Neuronal stem cell (in vitro differentiated cells): Measurements from ENCODE around the gene GPR15LG.

Source experiments
- DNase-seq: peaks from one replicate; pipeline ENCODE4 v3.0.0-alpha.2; 2013; ENCODE audit warnings: low spot score
- H2AFZ ChIP-seq: one replicate; pipeline ENCODE4 v1.6.1; 2013; ENCODE audit warnings: mild to moderate bottlenecking, low read length, inconsistent platforms
- H2AK5ac ChIP-seq: 2 replicates; pipeline ENCODE4 v1.6.1; 2013; ENCODE audit warnings: low read depth, mild to moderate bottlenecking, inconsistent platforms, low read length, moderate library complexity, mixed read lengths
- H2BK120ac ChIP-seq: 2 replicates; pipeline ENCODE4 v1.6.1; 2013; ENCODE audit warnings: low read depth, mild to moderate bottlenecking, inconsistent platforms, low read length, moderate library complexity, mixed read lengths
- H2BK12ac ChIP-seq: one replicate; pipeline ENCODE4 v1.6.1; 2013; ENCODE audit warnings: low read length, inconsistent platforms
- H2BK15ac ChIP-seq: 2 replicates; pipeline ENCODE4 v1.6.1; 2013; ENCODE audit warnings: mild to moderate bottlenecking, low read length, inconsistent platforms, mixed read lengths
- H2BK5ac ChIP-seq: one replicate; pipeline ENCODE4 v1.6.1; 2013; ENCODE audit warnings: inconsistent platforms, mild to moderate bottlenecking, low read length, moderate library complexity
- H3K14ac ChIP-seq: one replicate; pipeline ENCODE4 v1.6.1; 2013; ENCODE audit warnings: low read length, inconsistent platforms
- H3K18ac ChIP-seq: 2 replicates; pipeline ENCODE4 v1.6.1; 2013; ENCODE audit warnings: low read length, inconsistent platforms
- H3K23ac ChIP-seq: 2 replicates; pipeline ENCODE4 v1.6.1; 2013; ENCODE audit warnings: low read depth, mild to moderate bottlenecking, mixed read lengths, low read length, inconsistent platforms; ENCODE audit not compliant: poor library complexity
- H3K27ac ChIP-seq: replicated peaks from 3 replicates; pipeline ENCODE4 v1.5.1; 2013; ENCODE audit warnings: low read length, inconsistent platforms
- H3K27me3 ChIP-seq, 3 experiments: 2 replicates each; pipeline ENCODE4 v1.6.1; 2013; ENCODE audit warnings: low read length in 3 of 3, mild to moderate bottlenecking in 2 of 3, inconsistent platforms in 1 of 3, low read depth in 1 of 3, mixed read lengths in 1 of 3, moderate library complexity in 1 of 3; ENCODE audit not compliant: control insufficient read depth in 3 of 3, insufficient read depth in 3 of 3
- H3K36me3 ChIP-seq, 2 donors: replicated peaks in 1 of 2; 2 replicates each; pipeline ENCODE4 v1.6.1; 2013; ENCODE audit warnings: low read length in 2 of 2; ENCODE audit not compliant: control insufficient read depth in 2 of 2, insufficient read depth in 2 of 2
- H3K4ac ChIP-seq: 2 replicates; pipeline ENCODE4 v1.6.1; 2013; ENCODE audit warnings: inconsistent platforms, mild to moderate bottlenecking, low read length, moderate library complexity
- H3K4me1 ChIP-seq, 2 donors: 1 replicate in 1 of 2; 2 replicates in 1 of 2; pipeline ENCODE4 v1.6.1; 2013; ENCODE audit warnings: low read length in 2 of 2, low read depth in 1 of 2; ENCODE audit not compliant: control insufficient read depth in 2 of 2, insufficient read depth in 1 of 2
- H3K4me2 ChIP-seq: one replicate; pipeline ENCODE4 v1.6.1; 2013; ENCODE audit warnings: mild to moderate bottlenecking, low read length, inconsistent platforms; ENCODE audit not compliant: insufficient read depth, poor library complexity, severe bottlenecking
- H3K4me3 ChIP-seq, 2 donors: 2 replicates each; pipeline ENCODE4 v1.5.1; 2013; ENCODE audit warnings: low read length in 2 of 2, mild to moderate bottlenecking in 2 of 2, inconsistent platforms in 1 of 2, moderate library complexity in 1 of 2
- H3K79me1 ChIP-seq: one replicate; pipeline ENCODE4 v1.6.1; 2013; ENCODE audit warnings: low read depth, mild to moderate bottlenecking, inconsistent platforms, low read length, moderate library complexity
- H3K9ac ChIP-seq: one replicate; pipeline ENCODE4 v1.6.1; 2013; ENCODE audit warnings: mild to moderate bottlenecking, low read depth, low read length, inconsistent platforms; ENCODE audit not compliant: poor library complexity
- H3K9me3 ChIP-seq, 2 donors: replicated peaks in 1 of 2; 2 replicates each; pipeline versions ENCODE3 to v1.6.1; 2013; ENCODE audit warnings: low read length in 2 of 2, mild to moderate bottlenecking in 2 of 2, inconsistent platforms in 1 of 2, low read depth in 1 of 2, mixed read lengths in 1 of 2, moderate library complexity in 1 of 2; ENCODE audit not compliant: control insufficient read depth in 2 of 2, insufficient read depth in 1 of 2
- H4K8ac ChIP-seq: one replicate; pipeline ENCODE4 v1.6.1; 2013; ENCODE audit warnings: low read depth, mild to moderate bottlenecking, inconsistent platforms, low read length, moderate library complexity
- H4K91ac ChIP-seq: one replicate; pipeline ENCODE4 v1.6.1; 2013; ENCODE audit warnings: low read length, low read depth, mild to moderate bottlenecking, inconsistent platforms; ENCODE audit not compliant: poor library complexity
- WGBS, 2 donors: extraction: QIAGEN DNeasy Blood & Tissue Kit; methylation state at CpG; one replicate each; pipeline ENCODE4 v1.1.7; 2013; ENCODE audit warnings: missing lambda C conversion rate in 2 of 2, mixed read lengths in 1 of 2; ENCODE audit not compliant: insufficient read length in 2 of 2, insufficient replicate concordance in 1 of 2; ENCODE audit errors: extremely low coverage in 2 of 2; 5-methylcytosine and 5-hydroxymethylcytosine counted together

Gene GPR15LG

DNA sequence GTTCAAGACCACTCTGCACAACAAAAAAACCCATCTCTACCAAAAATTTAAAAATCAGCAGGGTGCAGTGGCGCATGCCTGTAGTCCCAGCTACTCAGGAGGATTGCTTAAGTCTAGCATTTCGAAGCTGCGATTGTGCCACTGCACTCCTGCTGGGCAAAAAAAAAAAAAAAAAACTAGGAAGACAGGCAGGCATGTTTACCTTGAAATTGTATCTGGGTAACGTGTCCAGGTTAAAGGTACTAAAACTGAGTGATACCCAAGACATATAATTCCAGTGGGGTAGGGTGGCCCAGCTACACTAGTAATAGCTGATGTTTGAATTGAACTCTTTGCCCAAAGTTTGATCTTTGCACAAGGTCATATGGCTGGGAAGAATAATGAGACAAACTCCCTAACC is 18.1 kb upstream of the GPR15LG start:
- no peak overlapping the region for H3K4me3 ChIP-seq
- H3K4me2 ChIP-seq: no peak overlapping the region
- H3K9me3 ChIP-seq: no peaks in the 10 kb centered on the region
- no peak overlapping the region for H3K4ac ChIP-seq
- H3K36me3 ChIP-seq: peaks cover 9 to 46% of the 10 kb centered on the region in 2 donors
- H3K79me1 ChIP-seq: peaks cover 2% of the 10 kb centered on the region
- H2BK15ac ChIP-seq: no peak overlapping the region
- H3K23ac ChIP-seq: no peak overlapping the region
- H4K8ac ChIP-seq: no peak overlapping the region
- H3K14ac ChIP-seq: no peak overlapping the region
- H3K18ac ChIP-seq: no peak overlapping the region
- no peak overlapping the region for H3K9ac ChIP-seq
- H4K91ac ChIP-seq: no peak overlapping the region
- no peak overlapping the region for H2BK12ac ChIP-seq
- H2AK5ac ChIP-seq: no peak overlapping the region
- no peak overlapping the region for H2BK5ac ChIP-seq
- no CpG with 5 or more reads among the region's 4 CpGs for WGBS, 2 donors
- H2AFZ ChIP-seq: no peak overlapping the region
- H3K27ac ChIP-seq: no peak overlapping the region
- no peak for DNase-seq
- peaks cover 0 to 2% of the 10 kb centered on the region in 2 donors for H3K4me1 ChIP-seq
- no peaks in the 10 kb centered on the region for H3K27me3 ChIP-seq
- H2BK120ac ChIP-seq: no peak overlapping the region

DNA sequence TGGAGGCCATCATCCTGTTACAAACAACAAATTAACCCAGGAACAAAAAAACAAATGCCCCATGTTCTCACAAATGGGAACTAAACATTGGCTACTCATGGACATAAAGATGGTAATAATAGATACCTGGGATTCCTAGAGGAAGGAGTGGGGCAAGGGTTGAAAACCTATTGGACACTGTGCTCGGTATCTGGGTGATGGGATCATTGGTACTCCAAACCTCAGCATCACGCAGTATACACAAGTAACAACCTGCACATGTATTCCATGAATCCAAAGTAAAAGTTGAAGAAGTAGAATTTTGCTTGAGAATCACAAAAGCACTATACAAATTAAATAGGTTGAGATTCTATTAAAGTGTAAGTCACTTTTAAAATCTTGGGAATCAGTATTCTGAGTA is 17.6 kb upstream of the GPR15LG start:
- Histone ChIP-seq H2BK120ac (no peak overlapping the region), H3K4me3 (no peak overlapping the region), H4K91ac (no peak overlapping the region), H2BK15ac (no peak overlapping the region), H3K9me3 (no peaks in the 10 kb centered on the region), H3K4me1 (peaks cover 0 to 2% of the 10 kb centered on the region in 2 donors), H3K23ac (no peak overlapping the region), H3K27me3 (no peaks in the 10 kb centered on the region), H3K4me2 (no peak overlapping the region), H2AK5ac (no peak overlapping the region), H3K79me1 (peaks cover 2% of the 10 kb centered on the region), H2AFZ (no peak overlapping the region), H4K8ac (no peak overlapping the region), H3K14ac (no peak overlapping the region), H2BK12ac (no peak overlapping the region), H3K9ac (no peak overlapping the region), H3K18ac (no peak overlapping the region), H2BK5ac (no peak overlapping the region), H3K4ac (no peak overlapping the region), H3K36me3 (peaks cover 5 to 41% of the 10 kb centered on the region in 2 donors), H3K27ac (no peak overlapping the region)
- WGBS, 2 donors: no CpG with 5 or more reads among the region's 2 CpGs
- DNase-seq: no peak

DNA sequence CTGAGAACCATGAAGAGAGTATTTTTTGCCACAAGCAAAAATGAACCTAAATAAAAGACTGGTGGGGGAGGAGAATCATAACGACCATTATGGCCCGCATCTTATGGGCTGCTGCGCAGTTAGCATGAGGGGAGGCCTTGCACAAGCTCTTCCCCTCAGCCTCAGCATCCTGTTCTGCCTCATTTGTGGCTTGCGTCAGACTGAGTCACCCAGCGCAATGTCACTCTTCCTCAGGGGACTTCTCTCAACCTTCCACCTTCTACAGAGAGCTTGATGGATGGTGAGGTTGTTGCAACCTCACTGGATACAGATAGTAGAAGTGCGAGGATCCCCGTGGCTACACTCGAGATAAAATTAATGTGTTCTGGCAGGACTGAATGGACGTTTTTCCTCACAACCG is 16.8 kb upstream of the GPR15LG start:
- H3K14ac ChIP-seq: no peak overlapping the region
- H4K8ac ChIP-seq: no peak overlapping the region
- peaks cover 0 to 2% of the 10 kb centered on the region in 2 donors for H3K4me1 ChIP-seq
- peaks cover 2% of the 10 kb centered on the region for H3K79me1 ChIP-seq
- no peak overlapping the region for H3K4ac ChIP-seq
- no peak overlapping the region for H3K9ac ChIP-seq
- peaks cover 4 to 34% of the 10 kb centered on the region in 2 donors for H3K36me3 ChIP-seq
- no peak overlapping the region for H2BK12ac ChIP-seq
- H2BK15ac ChIP-seq: no peak overlapping the region
- no peak overlapping the region for H3K18ac ChIP-seq
- H2AFZ ChIP-seq: no peak overlapping the region
- no peak overlapping the region for H2BK120ac ChIP-seq
- no peak overlapping the region for H4K91ac ChIP-seq
- WGBS, 2 donors: no CpG with 5 or more reads among the region's 10 CpGs
- no peak overlapping the region for H3K4me2 ChIP-seq
- no peak for DNase-seq
- no peak overlapping the region for H3K27ac ChIP-seq
- no peak overlapping the region for H3K23ac ChIP-seq
- H2BK5ac ChIP-seq: no peak overlapping the region
- no peaks in the 10 kb centered on the region for H3K9me3 ChIP-seq
- H3K27me3 ChIP-seq: no peaks in the 10 kb centered on the region
- no peak overlapping the region for H3K4me3 ChIP-seq
- H2AK5ac ChIP-seq: no peak overlapping the region

DNA sequence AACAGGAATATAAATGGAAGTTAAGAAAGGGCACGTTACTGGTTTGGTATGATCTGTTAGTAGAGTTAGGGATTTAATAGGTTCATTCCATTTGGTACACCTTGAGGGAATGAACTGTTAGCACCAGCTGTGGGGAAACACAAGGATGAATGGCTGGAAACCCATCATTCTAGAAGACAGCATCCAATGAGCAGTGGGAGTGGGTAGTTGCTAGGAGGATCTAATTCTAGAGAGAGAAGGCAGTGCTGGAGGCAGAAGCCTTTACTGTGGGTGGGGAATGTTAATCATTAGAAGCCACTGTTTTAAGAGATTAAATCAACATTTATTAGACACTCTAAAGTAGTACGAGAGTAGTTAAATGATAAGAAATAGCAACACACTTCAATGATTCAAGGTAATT is 15.5 kb upstream of the GPR15LG start:
- Histone ChIP-seq H3K9me3 (no peaks in the 10 kb centered on the region), H2AFZ (no peak overlapping the region), H4K8ac (no peak overlapping the region), H3K23ac (no peak overlapping the region), H3K36me3 (peaks cover 4 to 21% of the 10 kb centered on the region in 2 donors), H3K9ac (no peak overlapping the region), H3K14ac (no peak overlapping the region), H3K4me1 (peaks cover 0 to 2% of the 10 kb centered on the region in 2 donors), H3K4me3 (no peak overlapping the region), H4K91ac (no peak overlapping the region), H3K79me1 (peaks cover 2% of the 10 kb centered on the region), H3K4ac (no peak overlapping the region), H2AK5ac (no peak overlapping the region), H2BK15ac (no peak overlapping the region), H3K18ac (no peak overlapping the region), H3K4me2 (no peak overlapping the region), H3K27ac (no peak overlapping the region), H2BK5ac (no peak overlapping the region), H2BK120ac (no peak overlapping the region), H3K27me3 (no peaks in the 10 kb centered on the region), H2BK12ac (no peak overlapping the region)
- no CpG with 5 or more reads among the region's 2 CpGs for WGBS, 2 donors
- no peak for DNase-seq
